ENCODE results near the gene PLCB2. TPM values are rescaled to one million over a fixed set of nuclear protein-coding genes. Genes with fewer than 3 reads are reported as not detected.

Gene PLCB2
- total RNA-seq, 1 donor from 2014 or later: 98.9 TPM

- Mint-ChIP-seq H3K27me3 (ENCODE audit: low read depth) (peaks cover 23% of the 10 kb centered on the region), H3K4me1 (ENCODE audit: low read depth) (no peaks in the 10 kb centered on the region), H3K36me3 (ENCODE audit: low read depth) (no peaks in the 10 kb centered on the region), H3K9me3 (no peaks in the 10 kb centered on the region), H3K27ac (no peak overlapping the region), H3K4me3 (ENCODE audit: low read depth) (no peak overlapping the region)
- DNase-seq (ENCODE audit: low spot score): no peak
- intact Hi-C loops (cut with micrococcal nuclease): no loop called here
These were observed 61.0 kb downstream of the PLCB2 start for GRCh38 chr15:40246496-40247280.

DNA sequence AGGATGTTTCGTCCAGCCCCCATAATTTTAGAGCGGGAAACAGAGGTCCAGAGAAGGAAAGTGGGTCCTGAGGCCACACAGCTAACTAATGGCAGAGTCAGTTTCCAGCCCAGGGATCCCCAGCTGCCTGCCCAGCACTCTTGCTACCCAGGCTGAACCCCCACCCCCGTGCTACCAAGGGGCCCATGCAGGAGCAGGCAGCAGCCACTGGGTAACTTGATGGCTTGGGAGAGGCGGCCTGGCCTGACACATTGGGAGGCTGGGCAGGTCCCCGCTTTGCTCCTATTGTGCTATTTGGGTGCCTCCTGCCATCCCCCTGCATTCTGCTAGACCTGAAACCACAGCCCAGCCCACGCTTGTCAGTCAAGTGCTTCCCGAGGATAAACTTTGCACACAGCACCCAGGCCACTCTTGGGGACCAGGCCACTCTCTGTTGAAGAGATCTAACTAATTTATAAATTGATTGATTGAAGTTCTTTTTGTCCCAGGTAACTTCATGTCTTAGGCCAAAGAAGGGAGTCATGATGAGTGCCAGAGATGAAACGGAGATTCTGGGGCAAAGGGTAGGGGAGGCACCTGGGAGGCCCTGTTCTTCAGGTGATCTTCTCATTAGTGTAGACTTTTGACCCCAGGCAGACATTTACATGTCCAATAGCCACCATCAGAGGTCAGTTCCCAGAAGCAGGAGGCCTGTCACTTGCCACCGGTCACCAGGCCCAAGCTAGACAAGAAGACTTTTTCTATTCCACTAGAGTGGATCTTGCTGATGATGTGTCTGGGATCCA lies 61.9 kb downstream of the PLCB2 start:
- intact Hi-C loops (cut with micrococcal nuclease): no loop called here
- no peak overlapping the region for H3K4me3 Mint-ChIP-seq (ENCODE audit: low read depth)
- no peak for DNase-seq (ENCODE audit: low spot score)
- H3K4me1 Mint-ChIP-seq (ENCODE audit: low read depth): no peaks in the 10 kb centered on the region
- H3K27me3 Mint-ChIP-seq (ENCODE audit: low read depth): peaks cover 15% of the 10 kb centered on the region
- no peak overlapping the region for H3K27ac Mint-ChIP-seq
- no peaks in the 10 kb centered on the region for H3K9me3 Mint-ChIP-seq
- no peaks in the 10 kb centered on the region for H3K36me3 Mint-ChIP-seq (ENCODE audit: low read depth)

GRCh38 chr15:40244961-40245523 lies 62.7 kb downstream of the PLCB2 start:
- H3K36me3 Mint-ChIP-seq (ENCODE audit: low read depth): no peaks in the 10 kb centered on the region
- H3K27ac Mint-ChIP-seq: no peak overlapping the region
- intact Hi-C loops (cut with micrococcal nuclease): no loop called here
- peaks cover 10% of the 10 kb centered on the region for H3K27me3 Mint-ChIP-seq (ENCODE audit: low read depth)
- no peak for DNase-seq (ENCODE audit: low spot score)
- no peaks in the 10 kb centered on the region for H3K4me1 Mint-ChIP-seq (ENCODE audit: low read depth)
- H3K4me3 Mint-ChIP-seq (ENCODE audit: low read depth): no peak overlapping the region
- H3K9me3 Mint-ChIP-seq: no peaks in the 10 kb centered on the region

- intact Hi-C loops (cut with micrococcal nuclease): no loop called here
- DNase-seq (ENCODE audit: low spot score): no peak
These were observed 64.5 kb downstream of the PLCB2 start for GRCh38 chr15:40243126-40243810.

DNA sequence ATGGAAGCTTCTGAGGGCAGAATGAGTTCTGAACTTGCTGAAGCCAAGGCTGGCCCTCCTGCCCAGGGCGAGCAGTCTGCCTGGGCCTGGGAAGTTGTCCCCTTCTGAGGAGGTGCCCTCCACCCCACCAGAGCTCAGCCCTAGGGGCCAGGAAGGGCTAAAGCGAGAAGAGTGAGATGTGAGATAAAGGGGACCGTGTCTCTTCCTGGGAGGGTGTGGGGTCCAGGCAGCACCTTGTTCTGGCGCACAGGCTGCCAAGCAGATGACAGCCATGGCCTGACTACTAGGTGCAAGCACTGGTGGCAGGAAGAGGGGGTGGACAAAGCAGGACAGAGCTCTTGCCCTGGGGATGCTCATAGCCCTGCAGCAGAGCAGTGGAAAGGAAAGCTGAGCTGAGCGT lies 65.1 kb downstream of the PLCB2 start:
- Mint-ChIP-seq H3K9me3 (no peaks in the 10 kb centered on the region), H3K4me3 (ENCODE audit: low read depth) (no peak overlapping the region), H3K4me1 (ENCODE audit: low read depth) (peaks cover 3% of the 10 kb centered on the region), H3K27me3 (ENCODE audit: low read depth) (peaks cover 20% of the 10 kb centered on the region), H3K27ac (no peak overlapping the region), H3K36me3 (ENCODE audit: low read depth) (no peaks in the 10 kb centered on the region)
- DNase-seq (ENCODE audit: low spot score): no peak
- intact Hi-C loops (cut with micrococcal nuclease): no loop called here

More at GRCh38 chr15:40243126-40243810, 64.5 kb downstream of the PLCB2 start:
- H3K4me1 Mint-ChIP-seq (ENCODE audit: low read depth): peaks cover under 1% of the 10 kb centered on the region
- no peaks in the 10 kb centered on the region for H3K36me3 Mint-ChIP-seq (ENCODE audit: low read depth)
- H3K9me3 Mint-ChIP-seq: no peaks in the 10 kb centered on the region
- no peak overlapping the region for H3K4me3 Mint-ChIP-seq (ENCODE audit: low read depth)
- H3K27ac Mint-ChIP-seq: no peak overlapping the region
- H3K27me3 Mint-ChIP-seq (ENCODE audit: low read depth): peaks cover 14% of the 10 kb centered on the region

DNA sequence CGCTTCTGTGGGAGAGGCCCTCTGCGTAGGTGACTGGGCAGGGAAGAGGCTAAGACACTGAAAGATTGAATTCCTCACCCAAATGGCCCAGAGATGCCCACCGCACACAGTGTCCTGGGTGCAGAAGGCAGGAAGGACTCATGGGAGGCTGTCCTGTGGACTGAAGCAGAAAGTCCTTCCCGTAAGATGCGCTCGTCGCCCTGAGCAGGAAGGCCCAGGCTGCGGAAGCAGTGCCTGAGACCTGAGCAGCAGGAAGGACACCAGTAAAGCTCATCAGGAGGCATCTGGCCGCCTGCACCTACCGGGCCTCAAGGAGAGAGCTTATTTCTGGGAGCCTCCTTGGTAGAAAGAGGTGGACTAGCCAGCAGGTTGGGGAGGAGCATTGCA lies 65.5 kb downstream of the PLCB2 start:
- intact Hi-C loops (cut with micrococcal nuclease): no loop called here
- Mint-ChIP-seq H3K4me3 (ENCODE audit: low read depth) (no peak overlapping the region), H3K36me3 (ENCODE audit: low read depth) (no peaks in the 10 kb centered on the region), H3K9me3 (no peaks in the 10 kb centered on the region), H3K4me1 (ENCODE audit: low read depth) (peaks cover 3% of the 10 kb centered on the region), H3K27ac (no peak overlapping the region), H3K27me3 (ENCODE audit: low read depth) (peaks cover 21% of the 10 kb centered on the region)
- no peak for DNase-seq (ENCODE audit: low spot score)

DNA sequence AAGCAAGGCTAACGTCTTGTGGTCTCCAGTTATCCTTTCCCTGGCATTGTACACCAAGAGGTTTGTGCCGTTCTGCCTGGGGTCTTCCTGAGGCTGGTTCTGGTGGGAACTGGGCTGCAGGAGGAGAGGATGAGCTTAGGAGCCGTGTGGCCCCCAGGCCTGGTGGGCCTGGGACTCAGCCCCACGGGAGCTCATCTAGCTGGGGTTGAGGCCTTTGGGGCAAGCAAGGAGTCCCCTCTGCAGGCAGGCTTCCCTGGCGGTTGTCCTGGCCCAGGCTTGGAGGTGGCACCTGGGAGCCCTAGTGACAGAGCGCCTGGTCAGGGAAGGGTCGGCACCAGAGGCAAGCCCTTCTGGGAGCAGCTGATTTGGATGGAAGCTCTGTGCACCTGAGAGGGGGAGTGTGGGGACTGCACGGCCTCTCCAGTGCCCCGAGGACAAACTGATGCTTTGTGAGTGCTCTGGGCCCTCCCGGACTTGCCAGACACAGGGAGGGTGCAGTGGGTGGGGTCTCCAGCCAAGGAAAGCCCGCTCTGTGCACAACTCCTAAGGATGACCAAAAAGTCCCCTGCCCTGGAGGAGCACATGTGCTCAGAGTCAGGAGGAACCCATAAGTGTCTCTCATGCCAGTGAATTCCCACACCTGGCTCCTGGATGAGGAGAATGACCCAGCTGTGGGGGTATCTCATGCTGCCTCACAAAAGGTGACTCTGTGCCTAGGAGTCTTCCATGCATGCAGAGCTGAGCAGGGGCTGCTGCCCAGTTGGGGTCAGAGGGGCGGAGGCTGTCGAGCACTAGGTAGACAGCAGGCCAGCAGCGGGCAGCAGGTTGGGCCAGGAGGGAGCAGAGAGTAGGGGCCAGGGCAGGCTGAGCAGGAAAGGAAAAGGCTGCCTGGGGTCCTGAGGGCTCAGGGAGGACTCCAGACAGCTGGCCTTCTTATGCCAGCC lies 66.2 kb downstream of the PLCB2 start:
- Mint-ChIP-seq H3K9me3 (no peaks in the 10 kb centered on the region), H3K4me1 (ENCODE audit: low read depth) (peaks cover 3% of the 10 kb centered on the region), H3K4me3 (ENCODE audit: low read depth) (no peak overlapping the region), H3K27me3 (ENCODE audit: low read depth) (peaks cover 24% of the 10 kb centered on the region), H3K36me3 (ENCODE audit: low read depth) (no peaks in the 10 kb centered on the region), H3K27ac (no peak overlapping the region)
- DNase-seq (ENCODE audit: low spot score): no peak
- intact Hi-C loops (cut with micrococcal nuclease): no loop called here

DNA sequence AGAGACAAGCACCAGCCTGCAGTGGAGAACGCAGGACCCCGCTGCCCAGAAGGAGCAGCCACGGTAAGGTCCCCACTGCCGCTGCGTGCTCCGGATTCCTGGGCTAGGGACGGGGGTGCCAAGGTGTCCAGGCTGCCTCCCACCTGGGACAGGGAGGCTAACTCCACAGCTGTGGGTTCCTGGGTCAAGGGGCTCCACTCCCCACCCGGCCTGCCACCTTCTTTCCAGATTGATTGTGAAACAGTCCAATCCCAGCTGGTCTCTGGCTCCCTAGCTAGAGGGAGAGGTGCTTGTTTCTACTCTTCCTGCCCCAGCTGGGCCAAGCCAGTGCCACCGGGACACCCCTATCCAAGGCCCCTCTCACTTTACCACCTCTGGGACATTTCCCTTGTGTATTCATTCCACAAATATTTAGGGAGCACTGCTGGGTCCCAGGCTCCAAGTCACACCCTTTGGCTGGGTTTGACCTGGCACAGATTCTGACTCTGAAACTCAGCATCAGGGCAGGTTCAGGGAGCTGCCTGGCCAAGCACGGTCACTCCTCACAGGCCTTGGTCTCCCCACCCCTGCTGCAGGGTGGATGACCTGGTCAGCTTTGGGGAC lies 67.0 kb downstream of the PLCB2 start:
- H3K4me1 Mint-ChIP-seq (ENCODE audit: low read depth): peaks cover 3% of the 10 kb centered on the region
- no peak overlapping the region for H3K27ac Mint-ChIP-seq
- H3K36me3 Mint-ChIP-seq (ENCODE audit: low read depth): no peaks in the 10 kb centered on the region
- no peaks in the 10 kb centered on the region for H3K9me3 Mint-ChIP-seq
- no peak for DNase-seq (ENCODE audit: low spot score)
- H3K4me3 Mint-ChIP-seq (ENCODE audit: low read depth): no peak overlapping the region
- intact Hi-C loops (cut with micrococcal nuclease): no loop called here
- H3K27me3 Mint-ChIP-seq (ENCODE audit: low read depth): peaks cover 24% of the 10 kb centered on the region

DNA sequence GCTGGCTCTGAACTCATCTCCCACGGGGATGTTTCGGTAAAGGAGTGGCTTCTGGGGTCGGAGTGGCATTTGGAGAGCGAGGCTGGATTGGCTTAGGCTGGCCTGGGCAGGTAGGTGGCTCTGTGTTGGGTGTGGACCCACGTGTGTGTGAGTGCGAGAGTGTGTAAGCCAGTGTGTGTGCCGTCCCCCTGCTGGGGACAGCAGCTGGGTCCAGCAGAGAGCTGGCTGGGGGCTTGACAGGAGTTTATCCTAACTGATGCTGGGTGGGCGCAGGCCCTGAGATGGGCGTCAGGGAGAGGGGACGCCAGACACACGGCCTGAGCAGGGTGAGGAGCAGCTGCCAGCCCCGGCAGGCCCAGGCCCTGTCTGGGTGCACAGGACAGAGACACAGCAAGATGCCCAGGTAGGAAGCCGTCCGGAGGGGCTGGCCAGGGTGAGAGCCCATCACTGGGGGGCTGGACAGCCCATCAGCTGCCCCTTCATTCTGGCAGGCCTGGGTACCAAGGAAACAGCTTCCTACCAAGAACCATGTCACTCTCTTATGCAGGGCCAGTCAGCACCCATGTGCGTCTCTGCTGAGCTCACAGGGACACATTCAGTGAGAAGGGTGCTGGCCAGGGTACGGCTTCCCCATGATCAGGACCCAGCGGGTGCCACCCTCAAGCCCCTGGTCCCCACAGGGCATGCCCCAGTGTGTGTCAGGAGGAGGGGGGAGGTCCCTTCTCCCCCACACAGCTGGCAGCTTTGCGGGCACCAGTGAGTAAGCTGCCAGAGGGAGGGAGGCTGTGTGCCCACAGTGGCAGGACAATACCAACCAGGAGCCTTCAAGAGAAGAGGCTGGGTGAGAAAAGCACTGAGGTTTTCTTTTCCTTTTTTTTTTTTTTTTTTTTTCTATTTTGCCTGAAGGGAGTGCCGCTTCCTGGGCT lies 67.8 kb downstream of the PLCB2 start:
- H3K9me3 Mint-ChIP-seq: no peaks in the 10 kb centered on the region
- no peak overlapping the region for H3K4me3 Mint-ChIP-seq (ENCODE audit: low read depth)
- no peaks in the 10 kb centered on the region for H3K36me3 Mint-ChIP-seq (ENCODE audit: low read depth)
- peaks cover 24% of the 10 kb centered on the region for H3K27me3 Mint-ChIP-seq (ENCODE audit: low read depth)
- no peak for DNase-seq (ENCODE audit: low spot score)
- no peak overlapping the region for H3K27ac Mint-ChIP-seq
- H3K4me1 Mint-ChIP-seq (ENCODE audit: low read depth): peaks cover 3% of the 10 kb centered on the region
- intact Hi-C loops (cut with micrococcal nuclease): no loop called here

DNA sequence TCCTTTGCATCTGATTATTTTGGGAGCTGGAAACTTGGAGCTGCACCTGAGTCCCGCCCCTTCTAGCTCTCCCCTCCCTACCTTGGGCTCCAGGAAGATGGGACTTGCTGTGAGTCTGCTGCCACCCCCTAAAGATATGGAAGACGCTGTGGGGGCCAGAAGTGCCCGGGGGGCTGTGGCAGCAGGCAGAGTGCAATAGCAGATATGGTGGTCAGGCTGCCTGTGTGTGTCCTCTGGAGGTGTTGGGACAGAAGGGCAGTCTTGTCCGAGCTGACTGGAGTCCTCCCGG lies 68.4 kb downstream of the PLCB2 start:
- no peak for DNase-seq (ENCODE audit: low spot score)
- no peak overlapping the region for H3K4me3 Mint-ChIP-seq (ENCODE audit: low read depth)
- intact Hi-C loops (cut with micrococcal nuclease): no loop called here
- H3K9me3 Mint-ChIP-seq: no peaks in the 10 kb centered on the region
- no peaks in the 10 kb centered on the region for H3K36me3 Mint-ChIP-seq (ENCODE audit: low read depth)
- H3K27ac Mint-ChIP-seq: no peak overlapping the region
- peaks cover 3% of the 10 kb centered on the region for H3K4me1 Mint-ChIP-seq (ENCODE audit: low read depth)
- H3K27me3 Mint-ChIP-seq (ENCODE audit: low read depth): peaks cover 24% of the 10 kb centered on the region

Data from activated T-helper 2 cell treated with anti-CD3 and anti-CD28 coated beads, Interferon-gamma antibody, Interleukin-2, Interleukin-4, amounts not matched to agents 10 μg/mL and 5 μg/mL and 100 μg/mL, durations not matched to agents 14 hours and 24 hours and 36 hours (primary cell).